Measurements from ENCODE around the gene DHX38.
"Not testable (repeated sequence)": the region's sequence is repeated elsewhere in the genome, so short reads cannot be mapped to it uniquely, and the experiment has no call there.

Gene DHX38

DNA sequence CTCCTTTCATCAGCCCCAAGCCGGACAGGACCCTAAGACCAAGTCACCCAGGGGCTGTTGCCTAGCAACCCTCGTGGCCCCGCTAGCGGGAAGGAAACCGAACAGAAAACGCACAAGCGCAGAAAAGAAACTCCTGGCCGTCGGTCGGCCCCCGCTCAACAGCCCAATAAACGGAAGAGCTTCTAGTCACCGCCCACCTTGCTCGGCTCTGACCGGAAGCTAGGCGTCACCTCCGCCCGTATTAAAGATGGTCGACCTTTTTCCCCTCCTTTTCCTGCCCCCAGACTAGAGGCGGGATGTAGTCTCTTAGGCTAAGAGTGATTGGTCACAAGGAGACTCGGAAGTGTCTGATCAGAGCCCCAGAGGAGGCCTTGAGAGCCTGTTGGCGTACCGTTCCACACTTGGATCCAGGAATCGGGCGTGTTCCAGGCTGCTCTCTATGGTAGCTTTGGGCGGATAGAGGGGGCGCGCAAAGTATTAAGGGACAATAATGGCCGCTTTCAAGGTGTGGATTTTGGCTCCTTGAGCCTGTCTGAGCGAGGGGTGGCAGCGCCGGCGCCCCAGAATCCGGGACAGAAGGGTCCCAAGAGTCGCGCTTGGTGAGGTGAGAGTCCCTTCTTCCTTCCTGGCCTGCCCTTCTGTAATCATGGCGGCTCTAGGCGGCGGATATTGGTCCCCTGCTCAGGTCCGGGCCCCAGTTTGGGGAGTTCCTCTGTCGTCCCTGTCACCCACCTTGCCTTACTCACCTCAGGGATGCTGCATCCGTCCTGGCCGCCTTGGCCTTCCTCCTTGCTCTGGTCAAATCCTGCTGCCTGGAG is at the start of gene DHX38, which contains the start of gene TXNL4B:
DHX38 (plus strand) TSS at position 400 of the 818 bp plus-strand sequence. CDS start 2,311 bp downstream, outside the sequence.
TXNL4B (minus strand) TSS at position 173 of the 818 bp plus-strand sequence. CDS start 2,871 bp downstream, outside the sequence.
- DNase-seq (ENCODE audit: low read depth in 2 of 2), result peak; percentile 87 to 89

DNA sequence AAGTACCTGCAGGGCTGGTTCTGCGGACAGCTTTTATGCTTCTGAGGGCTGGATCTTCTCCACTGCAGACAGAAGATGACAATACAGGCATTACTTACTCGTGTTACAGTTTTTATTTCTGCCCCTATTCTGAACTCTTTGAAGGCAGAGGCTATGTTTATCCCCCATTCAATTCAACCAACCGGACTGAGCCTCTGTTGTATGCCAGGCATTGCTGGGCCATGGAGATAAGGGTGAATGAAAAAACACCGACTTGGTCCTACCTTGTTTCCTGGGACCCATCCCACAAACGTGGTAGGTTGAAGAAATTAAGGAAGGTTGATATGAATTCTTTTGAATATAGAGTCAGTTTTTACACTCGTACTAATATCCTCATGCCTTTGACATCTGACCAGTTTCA is 49.4 kb upstream of the DHX38 start:
- no peak for DNase-seq (ENCODE audit: low read depth in 2 of 2)

DNA sequence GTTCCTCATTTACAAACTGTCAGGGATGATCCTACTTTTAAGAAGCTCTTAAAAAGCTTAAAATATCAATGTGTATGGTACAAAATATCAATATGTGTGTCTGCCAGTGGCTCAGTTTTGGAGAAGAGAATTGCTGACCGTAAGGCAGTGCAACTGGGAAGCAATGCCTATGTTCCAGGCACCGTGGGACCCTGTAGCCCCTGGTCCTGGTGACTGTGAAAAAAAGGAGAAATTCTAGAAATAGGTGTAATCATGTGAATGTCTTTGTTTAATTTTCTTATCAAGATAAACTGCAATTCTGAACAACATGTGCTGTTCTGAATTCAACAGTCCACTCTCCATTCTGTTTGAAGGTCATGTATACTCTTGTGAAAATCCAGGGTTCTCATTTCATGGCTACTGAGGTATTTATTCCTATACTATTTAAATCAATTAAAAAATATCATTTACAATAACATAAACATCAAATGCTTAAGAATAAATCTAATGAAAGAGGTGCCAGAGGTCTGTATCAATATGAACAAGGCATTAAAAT is 48.8 kb upstream of the DHX38 start:
- no peak for DNase-seq (ENCODE audit: low read depth in 2 of 2)

DNA sequence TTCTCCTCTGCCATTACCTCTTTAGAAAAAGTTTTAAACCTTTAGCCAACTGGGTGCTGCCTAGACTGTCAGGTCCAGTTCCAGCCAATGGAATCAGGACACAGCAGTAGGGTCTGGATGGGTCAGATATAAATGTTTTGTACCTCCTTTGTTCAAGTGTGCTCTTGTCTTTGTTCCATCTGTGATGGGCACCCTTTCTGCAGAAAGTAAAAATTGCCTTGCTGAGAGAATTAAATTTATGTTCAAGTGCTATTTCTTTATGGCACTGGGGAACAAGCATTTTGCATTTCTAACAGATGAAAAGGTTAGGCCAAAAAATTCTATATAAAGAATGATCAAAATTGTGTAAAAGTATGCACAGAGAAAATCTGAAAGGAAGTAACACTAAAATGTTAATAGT is 44.5 kb upstream of the DHX38 start:
- no peak for DNase-seq (ENCODE audit: low read depth in 2 of 2)

DNA sequence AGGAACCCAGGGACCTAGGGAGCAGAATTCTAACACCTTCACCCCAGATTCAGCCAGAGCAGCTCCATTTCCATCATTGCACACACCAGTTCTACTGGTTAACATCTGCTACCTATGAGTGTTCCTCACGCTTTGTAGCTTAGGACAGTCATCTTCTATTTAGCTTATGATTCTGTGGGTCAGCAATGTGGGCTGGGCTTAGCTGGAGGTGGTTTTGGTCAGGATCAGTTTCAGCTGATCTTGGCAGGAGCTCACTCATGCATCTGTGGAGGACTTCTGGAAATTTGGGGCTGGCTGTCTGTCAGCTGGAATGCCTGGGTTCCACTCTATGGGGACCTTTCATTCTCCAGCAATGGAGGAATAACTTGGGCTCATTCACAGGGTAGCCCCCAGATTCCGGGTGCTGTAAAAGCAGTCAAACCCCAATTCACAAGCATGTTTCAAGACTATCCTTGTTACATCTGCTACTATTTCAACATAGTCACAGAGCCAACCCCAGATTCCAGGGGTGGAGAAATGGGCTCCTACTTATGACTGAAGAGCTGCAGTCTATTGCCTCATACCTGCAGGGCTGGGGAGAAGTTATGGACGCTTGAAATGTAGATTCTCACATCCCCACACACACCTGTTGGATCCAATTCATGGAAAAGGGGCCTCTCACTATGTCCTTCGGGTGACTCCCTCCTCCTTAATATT is 42.7 kb upstream of the DHX38 start:
- no peak for DNase-seq (ENCODE audit: low read depth in 2 of 2)

DNA sequence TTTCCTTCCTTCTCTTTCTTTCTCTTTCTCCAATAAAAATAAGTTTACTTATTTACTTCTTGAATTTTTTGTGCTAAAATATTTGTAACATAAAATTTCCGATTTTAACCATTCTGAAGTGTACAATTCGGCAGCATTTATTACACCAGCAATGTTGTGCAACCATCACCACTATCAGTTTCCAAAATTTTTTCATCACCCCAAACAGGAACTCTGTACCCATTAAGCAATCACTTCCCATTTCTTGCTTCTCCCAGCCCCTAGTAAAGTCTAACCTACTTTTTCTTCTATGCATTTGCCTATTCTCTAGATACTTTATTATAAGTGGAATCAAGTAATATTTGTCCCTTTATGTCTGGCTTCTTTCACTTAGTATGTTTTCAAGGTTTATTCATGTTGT is 41.8 kb upstream of the DHX38 start:
- DNase-seq (ENCODE audit: low read depth in 2 of 2), result no peak

DNA sequence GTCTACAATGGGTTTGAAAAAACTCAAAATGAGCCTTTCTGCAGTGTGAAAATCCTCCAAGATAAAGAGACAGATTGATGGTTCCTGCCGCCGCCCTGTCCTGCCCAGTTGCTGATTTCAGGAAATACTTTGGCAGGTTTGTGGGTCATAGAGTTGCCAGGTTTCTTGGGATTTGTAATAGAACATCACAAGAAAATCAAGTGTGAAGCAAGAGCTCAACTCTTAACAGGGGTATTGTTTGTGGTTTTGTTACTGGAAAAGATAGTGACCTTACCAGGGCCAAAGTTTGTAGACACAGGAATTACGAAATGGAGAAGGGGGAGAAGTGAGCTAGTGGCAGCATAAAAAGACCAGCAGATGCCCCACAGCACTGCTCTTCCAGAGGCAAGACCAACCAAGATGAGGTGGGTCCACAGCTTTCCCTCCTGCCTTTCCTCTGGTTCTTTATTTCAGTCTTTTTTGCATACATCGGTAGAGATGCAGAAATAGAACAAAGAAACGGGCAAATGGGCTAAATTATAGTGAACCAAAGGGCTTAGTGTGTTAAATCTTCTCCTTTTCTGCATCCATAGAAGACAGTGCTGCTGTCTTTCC is 39.3 kb upstream of the DHX38 start, which contains the start of gene HP:
HP (plus strand) TSS at position 252 of the 594 bp plus-strand sequence; CDS start at position 400, 148 bp downstream.
- not testable (repeated sequence) for DNase-seq (ENCODE audit: low read depth in 2 of 2)

DNA sequence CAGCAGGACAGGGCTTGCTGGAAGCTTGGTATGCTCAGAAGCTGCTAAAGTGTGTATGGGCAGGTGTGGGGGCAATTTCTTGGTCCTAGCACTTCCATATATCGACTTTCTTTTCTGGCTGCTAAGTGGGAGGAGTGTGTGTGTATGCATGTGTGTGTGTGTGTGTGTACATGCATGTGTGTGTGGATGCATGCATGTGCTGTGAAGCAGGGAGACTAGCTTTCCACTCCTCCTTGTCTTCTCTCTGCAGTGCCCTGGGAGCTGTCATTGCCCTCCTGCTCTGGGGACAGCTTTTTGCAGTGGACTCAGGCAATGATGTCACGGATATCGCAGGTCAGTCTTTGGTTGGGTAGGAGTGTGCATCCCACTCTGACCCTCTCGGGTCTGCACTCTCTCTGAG is 37.7 kb upstream of the DHX38 start:
- no peak for DNase-seq (ENCODE audit: low read depth in 2 of 2)

DNA sequence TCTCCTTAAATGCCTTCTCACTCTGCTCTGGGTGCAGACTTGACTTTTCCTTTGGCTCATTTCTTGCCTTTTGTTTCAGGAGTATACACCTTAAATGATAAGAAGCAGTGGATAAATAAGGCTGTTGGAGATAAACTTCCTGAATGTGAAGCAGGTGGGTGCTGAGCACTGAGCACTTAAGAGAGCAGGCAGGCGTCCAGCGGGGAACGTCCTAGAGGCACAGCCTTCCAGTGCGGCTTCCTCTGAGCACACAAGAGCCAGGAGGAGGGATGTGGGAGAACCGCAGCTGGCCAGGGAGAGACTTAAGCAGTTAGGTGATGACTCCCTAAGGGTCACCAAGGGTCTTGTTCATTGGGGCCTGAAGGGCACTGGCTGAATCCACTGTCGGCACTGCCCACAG is 36.3 kb upstream of the DHX38 start:
- not testable (repeated sequence) for DNase-seq (ENCODE audit: low read depth in 2 of 2)

DNA sequence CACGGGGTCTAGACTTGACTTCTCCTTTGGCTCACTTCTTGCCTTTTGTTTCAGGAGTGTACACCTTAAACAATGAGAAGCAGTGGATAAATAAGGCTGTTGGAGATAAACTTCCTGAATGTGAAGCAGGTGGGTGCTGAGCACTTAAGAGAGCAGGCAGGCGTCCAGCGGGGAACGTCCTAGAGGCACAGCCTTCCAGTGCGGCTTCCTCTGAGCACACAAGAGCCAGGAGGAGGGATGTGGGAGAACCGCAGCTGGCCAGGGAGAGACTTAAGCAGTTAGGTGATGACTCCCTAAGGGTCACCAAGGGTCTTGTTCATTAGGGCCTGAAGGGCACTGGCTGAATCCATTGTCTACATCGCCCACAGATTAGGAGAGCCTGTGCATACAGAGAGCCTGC is 34.6 kb upstream of the DHX38 start:
- DNase-seq (ENCODE audit: low read depth in 2 of 2), result not testable (repeated sequence)

DNA sequence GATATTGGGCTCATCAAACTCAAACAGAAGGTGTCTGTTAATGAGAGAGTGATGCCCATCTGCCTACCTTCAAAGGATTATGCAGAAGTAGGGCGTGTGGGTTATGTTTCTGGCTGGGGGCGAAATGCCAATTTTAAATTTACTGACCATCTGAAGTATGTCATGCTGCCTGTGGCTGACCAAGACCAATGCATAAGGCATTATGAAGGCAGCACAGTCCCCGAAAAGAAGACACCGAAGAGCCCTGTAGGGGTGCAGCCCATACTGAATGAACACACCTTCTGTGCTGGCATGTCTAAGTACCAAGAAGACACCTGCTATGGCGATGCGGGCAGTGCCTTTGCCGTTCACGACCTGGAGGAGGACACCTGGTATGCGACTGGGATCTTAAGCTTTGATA is 33.2 kb upstream of the DHX38 start:
- no peak for DNase-seq (ENCODE audit: low read depth in 2 of 2)

DNA sequence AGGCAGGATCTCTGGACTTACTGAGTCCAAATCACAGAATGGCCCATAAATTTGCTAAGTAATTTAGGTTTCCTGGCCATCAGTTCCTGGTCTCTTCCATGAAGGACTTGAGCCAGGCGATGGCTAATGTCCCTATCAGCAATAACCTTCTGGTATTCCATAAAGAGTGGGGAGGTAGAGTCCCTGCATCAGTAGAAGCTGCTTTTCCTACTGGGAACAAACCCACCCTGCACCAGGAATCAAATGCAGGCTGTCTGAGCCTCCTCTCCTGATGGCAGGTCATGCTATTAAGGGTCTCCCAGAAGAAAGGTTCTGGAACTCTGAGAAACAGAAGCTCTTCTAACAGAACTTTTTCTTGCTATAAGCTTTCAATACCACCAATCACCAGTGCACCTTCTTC is 32.1 kb upstream of the DHX38 start:
- DNase-seq (ENCODE audit: low read depth in 2 of 2), result no peak

DNA sequence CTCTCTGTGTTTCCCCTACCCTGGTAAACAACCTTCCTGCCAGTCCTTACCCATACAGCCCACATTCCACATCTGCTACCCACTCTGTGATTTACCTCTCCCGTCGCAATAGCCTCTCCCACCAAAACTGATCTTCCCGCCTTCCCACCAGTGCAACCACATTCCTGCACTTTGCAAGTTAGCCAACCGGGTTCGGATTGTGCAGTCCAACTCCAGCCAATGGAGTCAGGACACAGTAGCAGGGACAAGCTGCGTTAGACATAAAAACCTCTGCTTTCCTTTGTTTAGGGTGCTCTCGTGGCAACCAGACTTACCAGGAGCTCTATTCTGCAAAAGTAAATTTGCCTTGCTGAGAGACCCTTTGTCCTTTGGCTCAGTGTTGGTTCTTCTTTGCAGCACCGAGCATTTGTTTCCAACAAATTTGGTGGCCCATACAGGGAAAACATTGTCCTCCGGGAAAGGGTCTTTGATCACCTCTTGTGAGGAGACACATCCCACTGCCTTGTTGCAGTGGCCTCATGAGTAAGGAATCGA is 29.2 kb upstream of the DHX38 start:
- DNase-seq (ENCODE audit: low read depth in 2 of 2), result no peak

DNA sequence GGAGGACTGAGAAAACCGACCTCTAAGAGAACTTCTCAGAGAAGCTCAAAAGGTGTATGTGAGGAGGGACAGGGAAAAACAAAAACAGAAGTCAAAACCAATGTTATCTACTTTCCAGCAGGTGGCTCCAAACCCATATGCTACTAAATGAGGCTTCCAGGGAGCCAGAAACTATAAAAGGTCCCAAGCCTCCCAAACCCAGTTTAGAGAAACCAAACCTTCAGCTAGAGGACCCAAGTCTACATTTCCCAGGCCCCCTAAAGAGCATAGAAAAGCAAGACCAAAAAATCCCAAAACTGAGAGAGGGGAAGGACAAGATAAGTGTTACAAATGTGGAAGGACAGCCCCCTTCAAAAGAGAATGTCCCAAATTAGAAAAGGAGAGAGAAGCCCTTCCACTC is 26.9 kb upstream of the DHX38 start:
- no peak for DNase-seq (ENCODE audit: low read depth in 2 of 2)

DNA sequence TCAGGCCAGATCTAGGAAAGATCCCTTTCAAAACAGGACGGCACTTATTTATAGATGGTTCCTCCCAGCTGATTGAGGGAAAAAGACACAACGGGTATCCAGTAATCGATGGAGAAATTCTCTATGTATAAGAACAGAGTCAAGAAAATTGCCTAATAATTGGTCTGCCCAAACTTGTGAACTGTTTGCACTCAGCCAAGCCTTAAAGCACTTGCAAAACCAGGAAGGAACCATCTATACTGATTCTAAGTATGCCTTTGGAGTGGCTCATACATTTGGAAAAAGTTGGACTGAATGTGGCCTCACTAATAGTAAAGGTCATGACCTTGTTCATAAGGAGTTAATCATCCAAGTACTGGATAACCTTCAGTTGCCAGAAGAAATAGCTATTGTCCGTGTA is 24.7 kb upstream of the DHX38 start:
- no peak for DNase-seq (ENCODE audit: low read depth in 2 of 2)

DNA sequence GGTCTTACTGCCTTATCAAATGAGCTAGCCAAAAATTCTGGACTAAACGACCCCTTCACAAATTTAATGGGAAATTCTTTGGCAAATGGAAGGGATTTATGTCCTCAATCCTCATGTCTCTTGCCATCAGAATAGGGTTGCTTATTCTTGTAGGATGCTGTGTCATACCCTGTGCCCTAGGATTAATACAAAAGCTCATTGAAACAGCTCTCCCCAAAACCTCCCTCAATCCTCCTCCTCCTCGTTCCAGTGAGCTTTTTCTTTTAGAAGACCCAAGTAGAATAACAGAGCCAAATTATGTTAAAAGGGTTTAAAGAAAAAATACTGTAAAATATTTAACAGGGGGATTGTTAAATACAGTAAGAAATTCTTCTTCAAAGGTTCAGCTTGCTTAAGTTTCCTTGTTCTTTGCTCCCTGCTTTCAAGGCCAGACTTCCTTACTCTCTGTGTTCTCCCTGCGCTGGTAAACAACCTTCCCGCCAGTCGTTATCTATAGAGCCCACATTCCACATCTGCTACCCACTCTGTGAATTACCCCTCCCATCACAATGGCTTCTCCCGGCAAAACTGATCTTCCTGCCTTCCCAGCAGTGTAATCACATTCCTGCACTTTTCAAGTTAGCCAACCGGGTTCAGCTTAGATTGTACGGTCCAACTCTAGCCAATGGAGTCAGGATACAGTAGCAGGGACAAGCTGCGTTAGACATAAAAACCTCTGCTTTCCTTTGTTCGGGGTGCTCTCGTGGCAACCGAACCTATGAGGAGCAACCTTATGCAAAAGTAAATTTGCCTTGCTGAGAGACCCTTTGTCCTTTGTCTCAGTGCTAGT is 20.9 kb upstream of the DHX38 start:
- DNase-seq (ENCODE audit: low read depth in 2 of 2), result no peak

DNA sequence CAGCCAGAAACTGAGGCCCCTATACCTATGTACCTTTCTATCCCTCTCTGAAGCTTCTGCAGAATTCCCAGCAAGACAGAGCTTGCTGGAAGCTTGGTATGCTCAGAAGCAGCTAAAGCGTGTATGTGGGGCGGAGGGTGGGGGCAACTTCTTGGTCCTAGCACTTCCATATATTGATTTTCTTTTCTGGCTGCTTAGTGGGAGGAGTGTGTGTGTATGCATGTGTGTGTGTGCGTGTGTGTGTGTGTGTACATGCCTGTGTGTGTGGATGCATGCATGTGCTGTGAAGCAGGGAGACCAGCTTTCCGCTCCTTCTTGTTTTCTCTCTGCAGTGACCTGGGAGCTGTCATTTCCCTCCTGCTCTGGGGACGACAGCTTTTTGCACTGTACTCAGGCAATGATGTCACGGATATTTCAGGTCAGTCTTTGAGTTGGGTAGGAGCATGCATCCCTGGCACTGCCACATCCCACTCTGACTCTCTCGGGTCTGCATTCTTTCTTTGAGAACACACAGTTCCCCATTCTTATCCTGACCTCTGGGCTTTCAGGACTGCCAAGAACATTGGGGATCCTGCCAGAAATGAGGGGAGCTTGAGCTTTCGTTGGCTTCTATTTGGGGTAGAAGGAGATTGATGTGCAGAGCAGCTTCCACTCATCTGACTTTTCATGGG is 20.0 kb upstream of the DHX38 start:
- DNase-seq (ENCODE audit: low read depth in 2 of 2), result no peak

DNA sequence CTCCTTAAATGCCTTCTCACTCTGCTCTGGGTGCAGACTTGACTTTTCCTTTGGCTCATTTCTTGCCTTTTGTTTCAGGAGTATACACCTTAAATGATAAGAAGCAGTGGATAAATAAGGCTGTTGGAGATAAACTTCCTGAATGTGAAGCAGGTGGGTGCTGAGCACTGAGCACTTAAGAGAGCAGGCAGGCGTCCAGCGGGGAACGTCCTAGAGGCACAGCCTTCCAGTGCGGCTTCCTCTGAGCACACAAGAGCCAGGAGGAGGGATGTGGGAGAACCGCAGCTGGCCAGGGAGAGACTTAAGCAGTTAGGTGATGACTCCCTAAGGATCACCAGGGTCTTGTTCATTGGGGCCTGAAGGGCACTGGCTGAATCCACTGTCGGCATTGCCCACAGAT is 18.6 kb upstream of the DHX38 start:
- DNase-seq (ENCODE audit: low read depth in 2 of 2), result not testable (repeated sequence)

DNA sequence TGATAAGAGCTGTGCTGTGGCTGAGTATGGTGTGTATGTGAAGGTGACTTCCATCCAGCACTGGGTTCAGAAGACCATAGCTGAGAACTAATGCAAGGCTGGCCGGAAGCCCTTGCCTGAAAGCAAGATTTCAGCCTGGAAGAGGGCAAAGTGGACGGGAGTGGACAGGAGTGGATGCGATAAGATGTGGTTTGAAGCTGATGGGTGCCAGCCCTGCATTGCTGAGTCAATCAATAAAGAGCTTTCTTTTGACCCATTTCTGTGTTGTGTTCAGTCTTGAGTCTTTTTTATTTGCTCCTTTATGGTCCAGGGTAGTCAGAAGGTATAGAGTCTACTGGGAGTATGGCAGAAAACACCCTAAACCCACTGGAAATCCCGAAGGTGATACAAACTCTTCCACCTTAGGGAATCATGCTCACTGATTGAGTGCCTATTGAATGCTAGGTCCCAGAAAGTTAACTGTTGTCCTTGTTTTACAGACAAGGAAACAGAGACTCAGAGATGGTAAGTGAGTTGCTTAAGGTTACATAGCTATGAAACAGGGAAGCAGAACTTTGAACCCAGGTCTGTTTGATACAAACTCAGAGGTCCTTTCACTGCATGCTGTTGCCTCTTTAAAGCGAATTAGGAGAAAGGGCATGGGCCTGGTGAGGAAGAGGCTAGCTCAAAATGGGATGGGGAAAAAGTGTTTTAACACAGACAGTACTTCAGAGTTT is 16.5 kb upstream of the DHX38 start:
- DNase-seq (ENCODE audit: low read depth in 2 of 2), result not testable (repeated sequence)
